ENCODE data around the gene LGR6. TPM values are rescaled to one million over a fixed set of nuclear protein-coding genes. Genes with fewer than 3 reads are reported as not detected.
A peak's percentile ranks its signal among the peaks of the same experiment; 100 is the strongest.

LGR6 gene
- total RNA-seq, 1 experiment from 2014 or later = 1.0 TPM

- Mint-ChIP-seq H3K4me1 (peaks cover 36 to 75% of the 10 kb centered on the region in 2 experiments), H3K27ac (peak overlapping the region in 1 of 3 experiments; percentile 64; a peak in 2 of 7 replicates), H3K9me3 (no peaks in the 10 kb centered on the region), H3K36me3 (ENCODE audit: insufficient read depth in 1 of 3, low read depth in 3 of 3) (no peaks in the 10 kb centered on the region; a peak in 1 of 7 replicates), H3K27me3 (ENCODE audit: low read depth) (no peaks in the 10 kb centered on the region; the same call in 1 of the 2 replicates), H3K4me3 (no peak overlapping the region)
- H3K18ac ChIP-seq (ENCODE audit: insufficient read length, low read depth, low read length) = no peak overlapping the region
- H4K91ac ChIP-seq (ENCODE audit: insufficient read length, low read depth, low read length) = no peak overlapping the region
- no peak overlapping the region for H3K23ac ChIP-seq (ENCODE audit: insufficient read length, low read depth, low read length)
- no peak overlapping the region for H2BK5ac ChIP-seq (ENCODE audit: insufficient read length, low read length)
- DNase-seq = no peak
- H3T11ph ChIP-seq (ENCODE audit: low read length) = no peak overlapping the region
- H3K4me2 ChIP-seq (ENCODE audit: insufficient read depth, insufficient read length, low read length) = no peak overlapping the region
- no peak overlapping the region; the same call in 1 of the 2 replicates for H3K14ac ChIP-seq (ENCODE audit: insufficient read depth, low read length)
- H2BK12ac ChIP-seq (ENCODE audit: insufficient read length, low read depth, low read length) = no peak overlapping the region
- no peaks in the 10 kb centered on the region for H3K79me1 ChIP-seq (ENCODE audit: insufficient read depth, low read depth, low read length, poor library complexity, severe bottlenecking)
- no peak overlapping the region for H3K27ac ChIP-seq (ENCODE audit: insufficient read length, low read depth, low read length)
- no peaks in the 10 kb centered on the region for H3K27me3 ChIP-seq (ENCODE audit: insufficient read depth, low read length)
- no peak overlapping the region for H4K8ac ChIP-seq (replicated peaks; ENCODE audit: insufficient read length, low read depth, low read length)
- H2AK5ac ChIP-seq (ENCODE audit: insufficient read length, low read length) = no peak overlapping the region
- no peak overlapping the region for H2AFZ ChIP-seq (ENCODE audit: low read length)
- TF ChIP-seq, protein P1, sequence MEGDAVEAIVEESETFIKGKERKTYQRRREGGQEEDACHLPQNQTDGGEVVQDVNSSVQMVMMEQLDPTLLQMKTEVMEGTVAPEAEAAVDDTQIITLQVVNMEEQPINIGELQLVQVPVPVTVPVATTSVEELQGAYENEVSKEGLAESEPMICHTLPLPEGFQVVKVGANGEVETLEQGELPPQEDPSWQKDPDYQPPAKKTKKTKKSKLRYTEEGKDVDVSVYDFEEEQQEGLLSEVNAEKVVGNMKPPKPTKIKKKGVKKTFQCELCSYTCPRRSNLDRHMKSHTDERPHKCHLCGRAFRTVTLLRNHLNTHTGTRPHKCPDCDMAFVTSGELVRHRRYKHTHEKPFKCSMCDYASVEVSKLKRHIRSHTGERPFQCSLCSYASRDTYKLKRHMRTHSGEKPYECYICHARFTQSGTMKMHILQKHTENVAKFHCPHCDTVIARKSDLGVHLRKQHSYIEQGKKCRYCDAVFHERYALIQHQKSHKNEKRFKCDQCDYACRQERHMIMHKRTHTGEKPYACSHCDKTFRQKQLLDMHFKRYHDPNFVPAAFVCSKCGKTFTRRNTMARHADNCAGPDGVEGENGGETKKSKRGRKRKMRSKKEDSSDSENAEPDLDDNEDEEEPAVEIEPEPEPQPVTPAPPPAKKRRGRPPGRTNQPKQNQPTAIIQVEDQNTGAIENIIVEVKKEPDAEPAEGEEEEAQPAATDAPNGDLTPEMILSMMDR (conservative IDR thresholded peaks at IDR 0.05) = no peak
- H2BK120ac ChIP-seq (ENCODE audit: low read depth, low read length, poor library complexity, severe bottlenecking) = no peak overlapping the region
- no CpG with 5 or more reads among the region's 12 CpGs for WGBS (ENCODE audit: extremely low coverage, insufficient read length, low lambda C conversion rate)
- no peak overlapping the region for H3K56ac ChIP-seq (ENCODE audit: insufficient read length, low read depth, low read length)
- no peaks in the 10 kb centered on the region for H3K9me3 ChIP-seq (ENCODE audit: control insufficient read depth, low read depth, low read length)
- H3K9ac ChIP-seq (ENCODE audit: extremely low read depth, insufficient read length, low read length) = no peak overlapping the region
- no peak overlapping the region for H2BK15ac ChIP-seq (ENCODE audit: low read depth, low read length)
- H3K4ac ChIP-seq (ENCODE audit: low read depth, low read length) = no peak overlapping the region
- H3K79me2 ChIP-seq (ENCODE audit: insufficient read depth, low read length) = no peaks in the 10 kb centered on the region
- H3K4me1 ChIP-seq (ENCODE audit: insufficient read depth, low read length) = peaks cover 8% of the 10 kb centered on the region; the same call in 1 of the 2 replicates
- H3K23me2 ChIP-seq (ENCODE audit: insufficient read length, low read depth, low read length, poor library complexity, severe bottlenecking) = no peaks in the 10 kb centered on the region
- H2BK20ac ChIP-seq (ENCODE audit: low read depth, low read length, poor library complexity, severe bottlenecking) = no peak overlapping the region
- H4K5ac ChIP-seq (ENCODE audit: insufficient read length, low read depth, low read length) = no peak overlapping the region
- no peaks in the 10 kb centered on the region for H4K20me1 ChIP-seq (ENCODE audit: control insufficient read depth, insufficient read depth, insufficient read length)
Observed at GRCh38 chr1:202163281-202164270, 30.0 kb upstream of the LGR6 start.

All from H9 (cell line).